Measurements from ENCODE around the gene TRIM9.
A peak's percentile ranks its signal among the peaks of the same experiment; 100 is the strongest.
"Not testable (repeated sequence)": the region's sequence is repeated elsewhere in the genome, so short reads cannot be mapped to it uniquely, and the experiment has no call there.

Gene TRIM9

DNA sequence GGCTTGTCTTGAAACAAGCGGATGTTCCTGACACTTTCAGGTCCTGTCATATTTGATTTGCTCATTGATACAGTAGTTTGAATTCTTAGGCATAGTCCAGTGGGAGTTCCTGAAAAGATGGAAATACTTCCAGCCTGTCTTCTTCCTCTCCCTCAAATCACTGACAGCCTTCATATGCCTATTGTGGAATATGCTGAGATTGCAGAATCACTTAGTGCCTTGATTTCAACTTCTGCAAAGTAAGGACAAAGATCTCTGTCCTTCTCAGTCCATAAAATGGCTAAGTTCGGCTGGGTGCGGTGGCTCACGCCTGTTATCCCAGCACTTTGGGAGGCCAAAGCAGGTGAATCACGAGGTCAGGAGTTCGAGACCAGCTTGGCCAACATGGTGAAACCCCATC lies 143.9 kb downstream of the TRIM9 start:
- no peak overlapping the region for H3K9ac ChIP-seq (ENCODE audit: low read depth, low read length)
- no peaks in the 10 kb centered on the region for H3K9me3 ChIP-seq (ENCODE audit: insufficient read depth, low read depth, low read length)
- peaks cover 6% of the 10 kb centered on the region; the same call in 1 of the 2 replicates for H3K4me1 ChIP-seq (ENCODE audit: insufficient read depth, low read length)
- H3K36me3 ChIP-seq (ENCODE audit: insufficient read depth, low read depth, low read length), result no peaks in the 10 kb centered on the region
- H3K27me3 ChIP-seq (ENCODE audit: insufficient read depth, low read length), result no peaks in the 10 kb centered on the region
- H3K27ac ChIP-seq (ENCODE audit: low read length), result no peak overlapping the region
- H3K4me3 ChIP-seq (ENCODE audit: low read length), result no peak overlapping the region

DNA sequence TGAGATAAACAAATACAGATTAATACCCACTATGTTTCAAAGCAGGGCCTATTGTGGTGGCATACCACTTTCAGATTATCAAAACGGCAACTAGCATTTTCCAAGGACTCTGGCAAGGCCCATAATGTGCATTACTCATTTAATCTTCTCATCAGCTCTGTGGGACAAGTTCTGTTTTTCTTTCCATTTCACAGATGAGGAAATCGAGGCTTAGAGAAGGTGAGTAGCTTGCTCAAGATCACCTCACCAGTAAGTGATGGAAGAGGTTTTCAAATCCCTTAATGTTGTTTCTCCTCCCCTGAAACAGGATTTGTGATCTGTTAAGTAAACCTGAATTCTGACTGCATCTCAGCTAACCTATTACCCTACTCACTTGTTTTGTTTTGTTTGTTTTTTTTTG lies 146.7 kb downstream of the TRIM9 start:
- Histone ChIP-seq H3K36me3 (ENCODE audit: insufficient read depth, low read depth, low read length) (no peaks in the 10 kb centered on the region), H3K27me3 (ENCODE audit: insufficient read depth, low read length) (peaks cover 11% of the 10 kb centered on the region; the same call in 1 of the 2 replicates), H3K9me3 (ENCODE audit: insufficient read depth, low read depth, low read length) (no peaks in the 10 kb centered on the region), H3K27ac (ENCODE audit: low read length) (no peak overlapping the region), H3K9ac (ENCODE audit: low read depth, low read length) (no peak overlapping the region), H3K4me1 (ENCODE audit: insufficient read depth, low read length) (peaks cover 2% of the 10 kb centered on the region; the same call in 1 of the 2 replicates), H3K4me3 (ENCODE audit: low read length) (no peak overlapping the region)

DNA sequence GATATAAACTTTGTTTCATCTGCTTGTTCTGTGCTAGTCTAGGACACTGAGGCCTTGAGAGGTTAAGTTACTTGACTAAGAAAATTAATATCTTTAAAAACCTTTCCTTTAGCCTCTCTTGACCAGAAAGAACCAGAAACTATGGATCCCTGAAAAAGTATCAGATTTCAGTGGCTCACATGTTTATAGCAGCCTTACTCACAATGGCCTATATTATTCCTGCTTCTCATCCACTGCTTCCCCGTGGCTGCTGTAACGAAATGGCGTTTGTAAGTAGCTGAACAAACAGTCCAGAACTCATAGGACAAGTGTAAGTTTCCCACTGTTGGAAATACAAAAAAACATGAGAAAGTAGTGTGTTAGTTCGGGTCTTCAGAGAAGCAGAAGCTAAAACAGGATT lies 147.5 kb downstream of the TRIM9 start:
- H3K9ac ChIP-seq (ENCODE audit: low read depth, low read length), result no peak overlapping the region
- no peaks in the 10 kb centered on the region for H3K36me3 ChIP-seq (ENCODE audit: insufficient read depth, low read depth, low read length)
- peaks cover 13% of the 10 kb centered on the region; the same call in 1 of the 2 replicates for H3K27me3 ChIP-seq (ENCODE audit: insufficient read depth, low read length)
- peaks cover 2% of the 10 kb centered on the region; the same call in 1 of the 2 replicates for H3K4me1 ChIP-seq (ENCODE audit: insufficient read depth, low read length)
- H3K4me3 ChIP-seq (ENCODE audit: low read length), result no peak overlapping the region
- no peaks in the 10 kb centered on the region for H3K9me3 ChIP-seq (ENCODE audit: insufficient read depth, low read depth, low read length)
- no peak overlapping the region for H3K27ac ChIP-seq (ENCODE audit: low read length)

DNA sequence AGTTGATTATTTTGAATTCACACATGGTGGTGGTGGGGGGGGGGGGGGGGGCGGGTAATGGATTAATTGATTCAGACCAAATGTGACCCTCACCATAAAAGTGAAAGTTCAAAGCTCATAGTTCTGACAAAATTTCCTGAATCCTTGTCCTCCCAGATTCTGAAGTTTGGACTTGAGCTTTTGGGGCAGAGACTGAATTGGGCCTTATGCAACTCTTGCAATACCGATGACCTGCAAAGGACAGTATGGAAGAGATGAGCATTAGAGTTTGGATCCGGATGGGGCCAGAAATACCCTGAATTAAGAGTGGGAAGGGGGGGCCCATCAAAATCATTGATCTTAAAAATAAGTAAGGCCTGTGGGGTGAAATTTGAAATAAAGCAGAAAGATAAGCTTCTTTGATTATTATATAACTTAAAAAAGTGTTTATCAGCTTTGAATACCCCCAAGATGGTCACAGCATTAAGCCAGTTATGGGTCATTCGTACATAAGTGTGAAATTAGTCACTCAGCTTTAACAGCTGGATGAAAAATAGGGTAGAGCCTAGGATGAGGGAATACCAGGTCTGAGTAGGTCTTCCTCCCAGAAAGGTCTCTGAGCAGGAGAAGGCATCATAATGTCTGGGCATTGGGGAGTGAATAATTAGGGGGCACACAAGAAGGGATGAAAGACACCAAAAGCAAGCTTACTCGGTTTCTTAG lies 148.5 kb downstream of the TRIM9 start:
- peaks cover 13% of the 10 kb centered on the region; the same call in 1 of the 2 replicates for H3K27me3 ChIP-seq (ENCODE audit: insufficient read depth, low read length)
- no peaks in the 10 kb centered on the region for H3K36me3 ChIP-seq (ENCODE audit: insufficient read depth, low read depth, low read length)
- no peak overlapping the region for H3K4me3 ChIP-seq (ENCODE audit: low read length)
- no peaks in the 10 kb centered on the region; the same call in 1 of the 2 replicates for H3K4me1 ChIP-seq (ENCODE audit: insufficient read depth, low read length)
- no peak overlapping the region for H3K27ac ChIP-seq (ENCODE audit: low read length)
- no peaks in the 10 kb centered on the region for H3K9me3 ChIP-seq (ENCODE audit: insufficient read depth, low read depth, low read length)
- no peak overlapping the region for H3K9ac ChIP-seq (ENCODE audit: low read depth, low read length)

DNA sequence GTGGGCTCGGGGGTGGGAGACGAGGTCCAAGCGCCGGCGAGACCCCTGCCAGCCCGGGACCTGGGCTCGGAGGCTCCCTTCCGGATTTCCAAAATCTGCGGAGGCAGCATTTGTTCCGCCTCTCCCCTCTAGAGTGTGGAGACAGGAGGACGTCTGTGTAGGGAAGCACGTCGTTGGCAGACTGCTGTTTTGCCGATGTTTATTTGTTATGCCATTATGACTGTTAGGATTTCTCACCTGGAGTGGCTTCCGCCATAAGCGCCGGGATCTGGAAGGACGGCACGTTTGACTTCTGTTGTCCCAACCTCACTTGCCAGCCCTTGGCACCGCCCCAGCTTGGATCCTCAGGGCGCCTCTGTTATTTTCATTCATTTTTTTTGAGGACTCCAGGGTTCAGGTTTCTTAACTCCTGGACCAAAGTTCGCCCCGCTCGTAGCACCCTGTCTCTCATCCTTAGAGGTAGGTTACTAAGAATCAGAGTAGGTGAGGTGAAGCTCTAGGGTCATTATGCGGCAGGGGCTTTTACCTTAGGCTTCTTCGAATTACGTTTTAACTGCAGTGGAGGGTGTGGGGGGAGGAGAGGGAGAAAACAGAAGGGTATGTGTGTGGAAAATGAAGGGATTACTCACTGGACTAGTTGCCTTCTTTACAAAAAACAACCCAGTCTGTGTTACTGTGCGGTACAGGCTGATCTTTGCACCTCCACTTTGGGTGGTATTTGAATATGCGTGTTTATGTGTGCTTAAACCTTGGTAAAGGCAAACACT lies 150.1 kb downstream of the TRIM9 start:
- Histone ChIP-seq H3K4me3 (ENCODE audit: low read length) (peak overlapping the region; percentile 90), H3K9ac (ENCODE audit: low read depth, low read length) (peak overlapping the region; percentile 56; the same call in 1 of the 2 replicates), H3K27me3 (ENCODE audit: insufficient read depth, low read length) (peaks cover 13% of the 10 kb centered on the region; the same call in 1 of the 2 replicates), H3K36me3 (ENCODE audit: insufficient read depth, low read depth, low read length) (peaks cover 5% of the 10 kb centered on the region), H3K9me3 (ENCODE audit: insufficient read depth, low read depth, low read length) (no peaks in the 10 kb centered on the region), H3K4me1 (ENCODE audit: insufficient read depth, low read length) (no peaks in the 10 kb centered on the region; the same call in 1 of the 2 replicates), H3K27ac (ENCODE audit: low read length) (no peak overlapping the region)

DNA sequence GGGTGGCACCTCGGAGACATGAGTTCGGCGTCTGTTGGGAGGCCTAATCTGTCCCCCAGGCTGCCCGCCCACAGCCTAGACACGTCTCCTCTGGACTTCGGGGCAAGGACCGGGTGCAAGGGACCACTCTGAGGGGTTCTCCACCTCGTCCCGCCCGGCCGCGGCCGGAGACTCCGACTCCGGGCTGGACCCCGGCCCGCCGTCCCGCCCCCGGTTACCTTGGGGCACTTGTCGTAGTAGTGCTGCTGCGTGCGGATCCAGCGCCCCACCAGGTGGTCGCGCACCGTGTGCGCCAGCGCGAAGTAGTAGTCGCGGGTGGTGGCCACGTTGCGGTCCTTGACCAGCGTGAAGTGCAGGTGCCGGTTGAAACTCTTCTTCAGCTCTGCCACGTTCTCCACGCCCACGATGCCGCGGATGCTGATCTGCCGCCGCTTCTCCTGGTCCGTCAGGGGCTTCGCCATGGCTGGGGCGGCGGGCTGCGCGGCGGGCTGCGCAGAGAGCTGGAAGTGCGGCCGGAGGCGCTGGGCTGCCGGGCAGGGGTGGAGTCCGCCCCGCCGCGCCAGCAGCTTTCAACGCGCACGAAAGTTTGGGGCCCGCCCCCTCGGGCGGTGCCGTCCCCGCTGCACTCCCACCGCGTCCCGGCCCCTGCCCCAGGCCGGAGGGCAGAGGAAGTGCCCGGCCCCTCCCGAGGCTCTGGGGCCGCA lies 150.8 kb downstream of the TRIM9 start, which contains the start of gene PYGL:
Gene PYGL (minus strand): TSS at position 541 of the 704 bp plus-strand sequence. CDS start 80 bp downstream, at position 461.
- H3K27ac ChIP-seq (ENCODE audit: low read length), result no peak within 1 kb of the TSS
- H3K4me3 ChIP-seq (ENCODE audit: low read length), result peak within 1 kb of the TSS; percentile 90
- H3K9me3 ChIP-seq (ENCODE audit: insufficient read depth, low read depth, low read length), result no peaks in the 10 kb centered on the region
- peaks cover 13% of the 10 kb centered on the region; the same call in 1 of the 2 replicates for H3K27me3 ChIP-seq (ENCODE audit: insufficient read depth, low read length)
- peaks cover 5% of the 10 kb centered on the region for H3K36me3 ChIP-seq (ENCODE audit: insufficient read depth, low read depth, low read length)
- H3K4me1 ChIP-seq (ENCODE audit: insufficient read depth, low read length), result no peaks in the 10 kb centered on the region; the same call in 1 of the 2 replicates
- H3K9ac ChIP-seq (ENCODE audit: low read depth, low read length), result peak within 1 kb of the TSS; percentile 72

DNA sequence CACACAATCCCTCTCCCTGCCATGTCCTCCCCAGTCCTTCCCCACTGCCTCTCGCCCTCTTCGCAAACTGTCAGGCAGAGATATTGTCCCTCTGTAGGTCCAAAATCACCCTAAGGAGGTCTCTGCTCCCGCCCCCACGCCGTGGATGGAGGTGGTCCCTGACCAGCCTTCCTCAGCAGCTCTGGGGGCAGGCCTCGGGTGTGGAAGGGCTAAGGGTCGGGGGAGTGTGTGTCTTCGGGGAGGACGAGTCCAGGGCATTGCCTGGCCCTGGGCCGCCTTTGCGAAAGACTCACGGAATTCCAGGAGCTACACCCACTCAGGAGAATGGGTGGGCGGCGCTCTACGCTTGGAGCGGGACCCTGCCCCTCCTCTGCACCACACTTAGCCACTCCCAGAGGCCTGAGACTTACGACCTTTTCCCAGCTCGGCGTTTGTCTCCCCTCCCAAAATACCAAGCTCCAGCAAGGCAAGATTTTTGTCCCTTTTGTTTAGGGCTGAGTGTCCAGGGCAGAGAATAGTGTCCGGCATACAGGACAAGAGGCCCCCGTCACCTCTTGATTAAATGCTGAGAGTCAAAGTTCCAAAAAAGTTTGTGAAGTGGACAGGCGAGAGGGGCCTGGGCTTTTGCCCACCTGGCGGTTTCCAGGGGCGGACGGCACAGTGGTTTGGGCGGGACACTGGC lies 151.5 kb downstream of the TRIM9 start:
- peak overlapping the region; percentile 72 for H3K9ac ChIP-seq (ENCODE audit: low read depth, low read length)
- peaks cover 5% of the 10 kb centered on the region for H3K36me3 ChIP-seq (ENCODE audit: insufficient read depth, low read depth, low read length)
- H3K9me3 ChIP-seq (ENCODE audit: insufficient read depth, low read depth, low read length), result no peaks in the 10 kb centered on the region
- H3K27me3 ChIP-seq (ENCODE audit: insufficient read depth, low read length), result peaks cover 13% of the 10 kb centered on the region; the same call in 1 of the 2 replicates
- H3K4me1 ChIP-seq (ENCODE audit: insufficient read depth, low read length), result no peaks in the 10 kb centered on the region; the same call in 1 of the 2 replicates
- H3K27ac ChIP-seq (ENCODE audit: low read length), result no peak overlapping the region
- H3K4me3 ChIP-seq (ENCODE audit: low read length), result peak overlapping the region; percentile 90

DNA sequence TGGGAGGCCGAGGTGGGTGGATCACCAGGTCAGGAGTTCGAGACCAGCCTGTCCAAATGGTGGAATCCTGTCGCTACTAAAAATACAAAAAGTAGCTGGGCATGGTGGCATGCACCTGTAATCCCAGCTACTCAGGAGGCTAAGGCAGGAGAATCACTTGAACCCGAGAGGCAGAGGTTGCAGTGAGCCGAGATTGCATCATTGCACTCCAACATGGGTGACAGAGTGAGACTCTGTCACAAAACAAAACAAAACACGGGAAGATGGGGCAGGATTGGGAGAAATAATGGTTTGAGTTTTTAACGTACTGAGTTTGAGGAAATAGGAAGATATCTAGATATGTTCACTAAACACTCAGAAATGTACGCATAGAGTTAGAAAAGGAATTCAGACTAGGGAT lies 153.3 kb downstream of the TRIM9 start:
- H3K27me3 ChIP-seq (ENCODE audit: insufficient read depth, low read length), result peaks cover 13% of the 10 kb centered on the region; the same call in 1 of the 2 replicates
- H3K4me1 ChIP-seq (ENCODE audit: insufficient read depth, low read length); H3K4me3 ChIP-seq (ENCODE audit: low read length); H3K27ac ChIP-seq (ENCODE audit: low read length); H3K9ac ChIP-seq (ENCODE audit: low read depth, low read length); H3K36me3 ChIP-seq (ENCODE audit: insufficient read depth, low read depth, low read length); H3K9me3 ChIP-seq (ENCODE audit: insufficient read depth, low read depth, low read length): not testable (repeated sequence)

DNA sequence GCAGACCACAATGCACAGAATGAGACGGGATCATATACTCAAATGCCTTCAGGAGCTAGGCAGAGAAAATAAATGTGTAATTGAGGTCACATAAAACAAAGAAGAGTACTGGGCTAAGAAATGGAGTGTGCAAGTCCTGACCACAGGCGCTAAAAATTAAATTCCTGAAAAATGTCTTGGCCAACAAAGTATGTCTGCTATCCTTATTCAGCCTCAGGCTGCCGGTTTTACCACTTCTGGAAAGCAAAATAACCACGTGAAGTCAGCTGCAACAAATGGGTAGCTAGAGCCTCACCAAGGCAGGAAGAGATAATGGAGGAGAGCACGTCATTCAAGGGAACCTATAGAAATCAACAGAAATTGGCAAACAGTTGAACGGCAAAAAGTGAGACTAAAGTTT lies 153.8 kb downstream of the TRIM9 start:
- Histone ChIP-seq H3K36me3 (ENCODE audit: insufficient read depth, low read depth, low read length) (peaks cover 5% of the 10 kb centered on the region), H3K27ac (ENCODE audit: low read length) (no peak overlapping the region), H3K9me3 (ENCODE audit: insufficient read depth, low read depth, low read length) (no peaks in the 10 kb centered on the region), H3K9ac (ENCODE audit: low read depth, low read length) (no peak overlapping the region), H3K4me3 (ENCODE audit: low read length) (no peak overlapping the region), H3K4me1 (ENCODE audit: insufficient read depth, low read length) (no peaks in the 10 kb centered on the region), H3K27me3 (ENCODE audit: insufficient read depth, low read length) (peaks cover 13% of the 10 kb centered on the region; the same call in 1 of the 2 replicates)

DNA sequence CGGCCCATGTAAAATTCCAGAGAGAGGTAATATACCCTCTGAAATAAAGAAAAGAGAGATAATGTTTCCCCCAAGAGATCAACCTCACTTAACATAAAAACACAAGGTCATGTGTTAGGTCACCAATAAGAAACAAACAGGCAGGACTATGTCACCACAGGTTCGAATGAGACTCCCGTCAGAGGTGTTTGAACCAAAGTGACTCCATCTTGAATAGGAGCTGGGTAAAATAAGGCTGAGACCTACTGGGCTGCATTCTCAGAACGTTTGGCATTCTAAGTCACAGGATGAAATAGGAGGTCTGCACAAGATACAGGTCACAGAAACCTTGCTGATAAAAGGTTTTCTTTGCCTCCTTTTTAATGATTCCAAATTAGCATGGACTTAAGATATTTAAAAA lies 157.1 kb downstream of the TRIM9 start:
- Histone ChIP-seq H3K9ac (ENCODE audit: low read depth, low read length) (no peak overlapping the region), H3K9me3 (ENCODE audit: insufficient read depth, low read depth, low read length) (no peaks in the 10 kb centered on the region), H3K27me3 (ENCODE audit: insufficient read depth, low read length) (no peaks in the 10 kb centered on the region), H3K36me3 (ENCODE audit: insufficient read depth, low read depth, low read length) (peaks cover 16% of the 10 kb centered on the region), H3K27ac (ENCODE audit: low read length) (no peak overlapping the region), H3K4me1 (ENCODE audit: insufficient read depth, low read length) (no peaks in the 10 kb centered on the region), H3K4me3 (ENCODE audit: low read length) (no peak overlapping the region)

DNA sequence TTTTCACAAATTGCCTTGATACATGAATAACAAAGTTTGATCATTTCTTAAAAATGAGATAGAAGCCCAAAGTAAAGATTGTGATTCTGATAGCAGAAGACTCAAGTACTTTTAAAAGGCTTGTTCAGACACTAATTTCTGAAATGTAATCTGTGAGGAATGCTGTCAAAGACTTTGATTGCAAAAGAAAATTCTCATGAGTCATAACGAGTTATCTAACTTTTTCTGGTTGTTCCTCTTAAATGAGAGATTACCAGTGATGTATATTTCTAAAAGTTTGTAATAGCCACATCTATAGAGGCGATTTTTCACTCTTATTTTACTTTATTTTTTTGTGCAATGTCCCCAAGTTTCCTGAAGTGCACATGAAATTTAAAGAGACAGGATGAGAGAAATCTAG lies 157.6 kb downstream of the TRIM9 start:
- no peak overlapping the region for H3K4me3 ChIP-seq (ENCODE audit: low read length)
- no peak overlapping the region for H3K27ac ChIP-seq (ENCODE audit: low read length)
- no peaks in the 10 kb centered on the region for H3K4me1 ChIP-seq (ENCODE audit: insufficient read depth, low read length)
- H3K36me3 ChIP-seq (ENCODE audit: insufficient read depth, low read depth, low read length), result peaks cover 20% of the 10 kb centered on the region
- H3K27me3 ChIP-seq (ENCODE audit: insufficient read depth, low read length), result no peaks in the 10 kb centered on the region
- no peak overlapping the region for H3K9ac ChIP-seq (ENCODE audit: low read depth, low read length)
- no peaks in the 10 kb centered on the region for H3K9me3 ChIP-seq (ENCODE audit: insufficient read depth, low read depth, low read length)
